Left lung (tissue), 10 donors: ENCODE data around the gene CLN5. TPM values are rescaled to one million over a fixed set of nuclear protein-coding genes. Genes with fewer than 3 reads are reported as not detected.

ENCODE experiments used
- ATAC-seq: fragments of 200-7000 bp; cut with Tn5 transposase; one replicate; pipeline ENCODE4 v1.9.1; 2020; ENCODE audit warnings: moderate library complexity
- DNase-seq, 4 donors: peaks; one replicate each; pipeline ENCODE4 v3.0.0-alpha.2; 2013 to 2020
- H3K27ac ChIP-seq, 2 donors: fragments of 200-600 bp; sonication (generic) in 1 of 2; one replicate each; pipeline versions ENCODE4 v1.5.0 to v1.8.0; 2020 to 2021
- H3K27me3 ChIP-seq, 2 donors: fragments of 200-600 bp; sonication (generic) in 1 of 2; one replicate each; pipeline versions ENCODE4 v1.5.0 to v1.8.0; 2020 to 2021
- H3K36me3 ChIP-seq, 2 donors: fragments of 200-600 bp; sonication (generic) in 1 of 2; one replicate each; pipeline versions ENCODE4 v1.5.0 to v1.8.0; 2020 to 2021
- H3K4me1 ChIP-seq, 2 donors: fragments of 200-600 bp; one replicate each; pipeline ENCODE4 v1.8.0; 2021
- H3K4me3 ChIP-seq, 2 donors: fragments of 200-600 bp; sonication (generic) in 1 of 2; one replicate each; pipeline versions ENCODE4 v1.5.0 to v1.8.0; 2020 to 2021; ENCODE audit warnings: mild to moderate bottlenecking in 1 of 2
- H3K9me3 ChIP-seq, 2 donors: fragments of 200-600 bp; sonication (generic) in 1 of 2; one replicate each; pipeline versions ENCODE4 v1.5.0 to v1.8.0; 2020 to 2021
- intact Hi-C, 2 donors: fragments of 100-400 bp; cut with DNase I; formaldehyde crosslinking; loops; one replicate each; pipeline versions ENCODE4 v1.11.2 to v1.14.2; 2022
- polyA plus RNA-seq, 6 donors: library from polyadenylated mRNA; unstranded; fragments of 120-200 nt; gene quantifications; one replicate each; pipeline ENCODE4 v1.2.1, GENCODE V29; 2013; ENCODE audit not compliant: insufficient read length in 6 of 6
- total RNA-seq, 2 donors: library from RNA; stranded (reverse); fragmentation: NEBNext Ultra II Directional; extraction: Animal tissue kit (Norgen Biotek cat#: 25700); gene quantifications; one replicate each; pipeline ENCODE4 v1.2.1, GENCODE V29; 2021
- TF ChIP-seq, protein P1 (sequence below), 2 donors: fragments of 200-600 bp; sonication (generic) in 1 of 2; IDR thresholded peaks; one replicate each; pipeline versions ENCODE4 v1.5.0 to v1.8.0; 2021; ENCODE audit warnings: antibody characterized with exemption in 2 of 2
- donor health status: DM: no; HTN: yes; CAD: no.
- donor health status: DM: no; HTN: no; CAD: no.

The CLN5 gene
- total and polyA plus RNA-seq, 8 donors = 34.0 to 43.4 (median 40.4) TPM

DNA sequence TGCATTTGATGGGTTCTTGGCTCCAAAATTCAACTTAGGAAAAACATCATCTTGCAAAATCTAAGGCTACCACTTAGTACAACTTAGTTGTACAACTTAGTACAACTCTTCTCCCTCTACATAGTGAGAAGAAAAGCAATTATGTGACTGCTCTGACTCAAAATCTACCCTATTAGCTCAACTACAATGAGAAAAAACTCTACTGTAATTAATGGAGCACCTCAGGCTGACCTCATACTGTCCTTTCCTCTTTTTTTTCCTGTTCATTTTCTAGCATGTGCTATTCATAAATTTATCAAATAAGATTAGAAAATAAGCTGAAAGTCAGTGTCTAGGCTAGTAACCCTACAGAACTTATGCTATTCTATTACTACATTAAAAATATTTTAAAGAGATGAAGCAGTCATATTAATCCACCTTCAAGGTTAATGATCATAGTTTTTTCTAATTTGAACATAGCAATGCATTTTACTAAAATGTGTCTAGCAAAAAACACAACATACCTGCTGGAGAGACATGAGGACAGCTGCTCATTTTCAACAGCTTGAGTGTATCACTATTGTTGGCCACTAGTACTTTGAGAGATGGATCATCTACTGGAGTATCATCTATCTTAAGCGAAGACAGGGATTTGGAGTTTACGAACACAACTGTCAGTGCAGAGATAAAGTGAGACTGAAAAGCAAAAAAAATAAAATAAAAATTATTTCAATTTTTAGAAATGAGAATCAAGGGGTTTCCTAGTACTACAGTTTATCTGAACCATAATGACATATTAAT, 23.2 kb downstream of the CLN5 start:
- H3K9me3 ChIP-seq = no peaks in the 10 kb centered on the region
- no peaks in the 10 kb centered on the region for H3K27me3 ChIP-seq
- ATAC-seq = no peak
- DNase-seq = no peak
- no peak overlapping the region for H3K27ac ChIP-seq
- peaks cover 0 to 91% of the 10 kb centered on the region in 2 donors for H3K36me3 ChIP-seq
- peaks cover 6 to 37% of the 10 kb centered on the region in 2 donors for H3K4me1 ChIP-seq
- intact Hi-C loops = no loop called here
- no peak overlapping the region for H3K4me3 ChIP-seq
- TF ChIP-seq, protein P1, sequence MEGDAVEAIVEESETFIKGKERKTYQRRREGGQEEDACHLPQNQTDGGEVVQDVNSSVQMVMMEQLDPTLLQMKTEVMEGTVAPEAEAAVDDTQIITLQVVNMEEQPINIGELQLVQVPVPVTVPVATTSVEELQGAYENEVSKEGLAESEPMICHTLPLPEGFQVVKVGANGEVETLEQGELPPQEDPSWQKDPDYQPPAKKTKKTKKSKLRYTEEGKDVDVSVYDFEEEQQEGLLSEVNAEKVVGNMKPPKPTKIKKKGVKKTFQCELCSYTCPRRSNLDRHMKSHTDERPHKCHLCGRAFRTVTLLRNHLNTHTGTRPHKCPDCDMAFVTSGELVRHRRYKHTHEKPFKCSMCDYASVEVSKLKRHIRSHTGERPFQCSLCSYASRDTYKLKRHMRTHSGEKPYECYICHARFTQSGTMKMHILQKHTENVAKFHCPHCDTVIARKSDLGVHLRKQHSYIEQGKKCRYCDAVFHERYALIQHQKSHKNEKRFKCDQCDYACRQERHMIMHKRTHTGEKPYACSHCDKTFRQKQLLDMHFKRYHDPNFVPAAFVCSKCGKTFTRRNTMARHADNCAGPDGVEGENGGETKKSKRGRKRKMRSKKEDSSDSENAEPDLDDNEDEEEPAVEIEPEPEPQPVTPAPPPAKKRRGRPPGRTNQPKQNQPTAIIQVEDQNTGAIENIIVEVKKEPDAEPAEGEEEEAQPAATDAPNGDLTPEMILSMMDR (IDR thresholded peaks at IDR 0.05) = no peak

DNA sequence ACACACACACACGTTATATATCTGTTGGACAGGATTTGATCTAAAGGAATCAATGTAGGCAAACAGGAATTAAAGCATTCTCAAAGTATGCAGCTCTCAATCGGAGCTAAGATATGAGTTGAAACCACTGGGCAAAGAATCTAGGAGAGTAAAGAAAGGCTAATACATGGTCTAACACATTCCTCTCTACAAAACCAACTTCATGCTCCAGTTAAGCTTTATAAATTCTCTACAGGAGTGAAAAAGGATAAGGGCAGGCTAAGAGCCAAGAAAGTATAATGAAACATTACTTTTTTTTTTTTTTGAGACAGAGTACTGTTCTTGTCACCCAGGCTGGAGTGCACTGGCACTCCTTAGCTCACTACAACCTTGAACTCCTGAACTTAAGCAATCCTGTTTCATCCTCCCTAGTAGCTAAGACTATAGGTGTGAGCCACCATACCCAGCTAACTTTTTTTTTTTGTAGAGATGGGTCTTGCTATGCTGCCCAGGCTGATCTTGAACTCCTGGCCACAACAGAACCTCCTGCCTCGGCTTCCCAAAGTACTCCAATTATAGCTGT, 24.5 kb downstream of the CLN5 start:
- Histone ChIP-seq H3K27me3 (no peaks in the 10 kb centered on the region), H3K9me3 (no peaks in the 10 kb centered on the region), H3K27ac (no peak overlapping the region), H3K4me1 (peaks cover 10 to 48% of the 10 kb centered on the region in 2 donors), H3K36me3 (peaks cover 0 to 79% of the 10 kb centered on the region in 2 donors), H3K4me3 (no peak overlapping the region)
- no peak for ATAC-seq
- TF ChIP-seq, protein P1 (IDR thresholded peaks at IDR 0.05) = no peak
- intact Hi-C loops = no loop called here
- no peak for DNase-seq

DNA sequence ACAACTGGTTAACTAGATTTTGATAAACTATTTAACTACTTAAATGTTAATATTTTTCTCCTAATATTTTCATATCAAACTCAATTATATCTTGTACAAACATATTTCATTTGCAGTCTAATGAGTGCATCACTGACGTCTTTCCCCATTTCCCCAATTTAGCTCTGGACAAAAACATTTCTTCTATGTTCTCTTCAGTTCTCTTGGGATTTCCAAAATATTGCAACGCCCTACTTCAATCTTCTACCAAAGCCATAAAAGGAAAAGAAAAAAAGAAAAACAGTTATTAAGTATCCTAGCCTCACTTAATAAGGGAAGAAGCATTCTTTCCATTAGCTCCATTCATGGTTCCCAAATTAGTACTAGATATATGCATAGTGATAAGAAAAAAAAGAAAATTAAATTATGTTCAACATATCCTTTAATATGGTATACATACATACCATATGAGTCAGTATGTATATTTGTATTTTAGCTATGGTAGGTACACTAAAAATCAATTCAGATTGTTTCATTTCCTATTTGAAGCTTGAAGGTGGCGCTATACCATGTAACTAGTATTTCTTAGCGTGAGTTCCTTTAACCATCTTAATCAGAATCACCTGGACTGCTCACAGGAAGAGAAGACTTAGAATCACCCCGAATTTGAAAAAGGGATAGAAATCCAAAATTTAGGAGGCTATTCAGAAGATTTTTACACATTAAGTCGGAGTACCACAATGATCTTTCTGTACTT, 25.2 kb downstream of the CLN5 start:
- Histone ChIP-seq H3K4me3 (no peak overlapping the region), H3K36me3 (peaks cover 0 to 71% of the 10 kb centered on the region in 2 donors), H3K9me3 (no peaks in the 10 kb centered on the region), H3K4me1 (peaks cover 17 to 55% of the 10 kb centered on the region in 2 donors), H3K27ac (peak overlapping the region in 1 of 2 donors; percentile 4), H3K27me3 (no peaks in the 10 kb centered on the region)
- DNase-seq (no peak), ATAC-seq (no peak)
- intact Hi-C loops = no loop called here
- TF ChIP-seq, protein P1 (IDR thresholded peaks at IDR 0.05) = no peak

DNA sequence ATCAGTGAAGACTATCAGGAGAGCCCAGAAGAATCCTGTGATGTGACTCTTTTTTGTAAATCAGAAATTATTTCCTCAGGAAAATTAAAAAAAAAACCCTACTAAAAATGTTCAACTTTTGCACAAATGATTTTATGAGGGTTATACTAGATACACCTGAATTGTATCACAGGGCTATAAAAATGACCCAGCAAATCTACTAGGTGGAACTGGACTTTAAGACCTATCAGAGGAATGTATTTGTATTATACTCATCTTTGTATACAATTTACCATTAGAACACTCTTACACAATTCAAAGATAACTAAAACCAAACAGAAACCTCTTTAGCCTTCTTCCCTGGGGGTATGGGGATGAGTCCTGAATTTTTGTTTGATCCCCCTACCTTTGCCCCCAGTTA, 27.9 kb downstream of the CLN5 start:
- Histone ChIP-seq H3K4me3 (no peak overlapping the region), H3K9me3 (no peaks in the 10 kb centered on the region), H3K36me3 (peaks cover 0 to 44% of the 10 kb centered on the region in 2 donors), H3K4me1 (peaks cover 40 to 79% of the 10 kb centered on the region in 2 donors), H3K27ac (no peak overlapping the region), H3K27me3 (no peaks in the 10 kb centered on the region)
- intact Hi-C loops = no loop called here
- no peak for ATAC-seq
- TF ChIP-seq, protein P1 (IDR thresholded peaks at IDR 0.05) = no peak
- no peak for DNase-seq

DNA sequence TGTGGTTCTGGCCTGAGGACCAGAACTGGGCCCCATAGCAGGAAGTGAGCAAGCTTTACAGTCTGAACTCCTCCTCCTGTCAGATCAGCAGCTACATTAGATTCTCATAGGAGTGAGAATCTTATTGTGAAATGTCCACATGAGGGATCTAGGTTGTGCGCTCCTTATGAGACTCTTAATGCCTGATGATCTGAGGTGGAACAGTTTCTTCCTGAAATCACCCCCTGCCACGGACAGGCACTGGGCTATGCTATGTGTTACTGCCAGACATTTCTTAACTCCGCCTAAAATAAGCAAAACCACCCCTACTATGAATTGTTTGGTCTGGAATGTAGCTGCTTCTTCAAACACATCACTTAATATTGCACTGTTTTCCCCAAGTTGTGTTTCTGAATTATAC, 30.5 kb downstream of the CLN5 start:
- Histone ChIP-seq H3K4me1 (peaks cover 36 to 82% of the 10 kb centered on the region in 2 donors), H3K4me3 (no peak overlapping the region), H3K27ac (peak overlapping the region in 1 of 2 donors; percentile 16), H3K27me3 (no peaks in the 10 kb centered on the region), H3K9me3 (no peaks in the 10 kb centered on the region), H3K36me3 (peaks cover 0 to 20% of the 10 kb centered on the region in 2 donors)
- ATAC-seq (no peak), DNase-seq (no peak)
- intact Hi-C loops = no loop called here
- TF ChIP-seq, protein P1 (IDR thresholded peaks at IDR 0.05) = no peak
